Right atrium auricular region (tissue), 2 donors: Measurements from ENCODE around the gene DDX28. TPM values are rescaled to one million over a fixed set of nuclear protein-coding genes. Genes with fewer than 3 reads are reported as not detected.

ENCODE experiments used
- DNase-seq: peaks from one replicate; pipeline ENCODE4 v3.0.0-alpha.2; 2019; ENCODE audit warnings: low spot score
- H3K27ac ChIP-seq, 2 donors: fragments of 200-600 bp; sonication (generic); 1 replicate in 1 of 2; 2 replicates in 1 of 2; pipeline ENCODE4 v1.5.1; 2016 to 2019
- H3K27me3 ChIP-seq, 2 donors: fragments of 200-600 bp; sonication (generic); one replicate each; pipeline versions ENCODE4 v1.5.1 to v1.6.0; 2017 to 2019
- H3K36me3 ChIP-seq: fragments of 200-600 bp; sonication (generic); one replicate; pipeline ENCODE4 v1.5.1; 2016
- H3K4me1 ChIP-seq, 2 donors: fragments of 200-600 bp; sonication (generic); one replicate each; pipeline versions ENCODE4 v1.5.1 to v1.6.0; 2017 to 2019
- H3K4me3 ChIP-seq, 2 donors: fragments of 200-600 bp; sonication (generic); 1 replicate in 1 of 2; 2 replicates in 1 of 2; pipeline ENCODE4 v1.5.1; 2017 to 2019; ENCODE audit warnings: mild to moderate bottlenecking in 1 of 2, moderate library complexity in 1 of 2
- H3K9me3 ChIP-seq, 2 donors: fragments of 200-600 bp; sonication (generic); one replicate each; pipeline ENCODE4 v1.5.1; 2019
- total RNA-seq, 2 donors: library from RNA; depleted of rRNA; stranded (reverse); fragments of >200 nt; gene quantifications; one replicate each; pipeline ENCODE4 v1.1.0, GENCODE V29; 2016
- TF ChIP-seq, protein P1 (sequence below), 2 donors: fragments of 200-600 bp; sonication (generic); IDR thresholded peaks; one replicate each; pipeline ENCODE4 v1.5.1; 2019; ENCODE audit warnings: antibody characterized with exemption in 2 of 2

Gene DDX28
- total RNA-seq, 2 donors from 2014 or later = 4.3 to 4.8 TPM

- H3K27ac ChIP-seq = no peak overlapping the region
- TF ChIP-seq, protein P1, sequence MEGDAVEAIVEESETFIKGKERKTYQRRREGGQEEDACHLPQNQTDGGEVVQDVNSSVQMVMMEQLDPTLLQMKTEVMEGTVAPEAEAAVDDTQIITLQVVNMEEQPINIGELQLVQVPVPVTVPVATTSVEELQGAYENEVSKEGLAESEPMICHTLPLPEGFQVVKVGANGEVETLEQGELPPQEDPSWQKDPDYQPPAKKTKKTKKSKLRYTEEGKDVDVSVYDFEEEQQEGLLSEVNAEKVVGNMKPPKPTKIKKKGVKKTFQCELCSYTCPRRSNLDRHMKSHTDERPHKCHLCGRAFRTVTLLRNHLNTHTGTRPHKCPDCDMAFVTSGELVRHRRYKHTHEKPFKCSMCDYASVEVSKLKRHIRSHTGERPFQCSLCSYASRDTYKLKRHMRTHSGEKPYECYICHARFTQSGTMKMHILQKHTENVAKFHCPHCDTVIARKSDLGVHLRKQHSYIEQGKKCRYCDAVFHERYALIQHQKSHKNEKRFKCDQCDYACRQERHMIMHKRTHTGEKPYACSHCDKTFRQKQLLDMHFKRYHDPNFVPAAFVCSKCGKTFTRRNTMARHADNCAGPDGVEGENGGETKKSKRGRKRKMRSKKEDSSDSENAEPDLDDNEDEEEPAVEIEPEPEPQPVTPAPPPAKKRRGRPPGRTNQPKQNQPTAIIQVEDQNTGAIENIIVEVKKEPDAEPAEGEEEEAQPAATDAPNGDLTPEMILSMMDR (IDR thresholded peaks at IDR 0.05) = no peak
- H3K4me3 ChIP-seq = no peak overlapping the region
- DNase-seq = no peak
- no peaks in the 10 kb centered on the region for H3K36me3 ChIP-seq
- no peaks in the 10 kb centered on the region for H3K27me3 ChIP-seq
- H3K9me3 ChIP-seq = no peaks in the 10 kb centered on the region
- H3K4me1 ChIP-seq = peaks cover 0 to 44% of the 10 kb centered on the region in 2 donors
Measured at GRCh38 chr16:68069511-68070248, 46.6 kb upstream of the DDX28 start.

DNA sequence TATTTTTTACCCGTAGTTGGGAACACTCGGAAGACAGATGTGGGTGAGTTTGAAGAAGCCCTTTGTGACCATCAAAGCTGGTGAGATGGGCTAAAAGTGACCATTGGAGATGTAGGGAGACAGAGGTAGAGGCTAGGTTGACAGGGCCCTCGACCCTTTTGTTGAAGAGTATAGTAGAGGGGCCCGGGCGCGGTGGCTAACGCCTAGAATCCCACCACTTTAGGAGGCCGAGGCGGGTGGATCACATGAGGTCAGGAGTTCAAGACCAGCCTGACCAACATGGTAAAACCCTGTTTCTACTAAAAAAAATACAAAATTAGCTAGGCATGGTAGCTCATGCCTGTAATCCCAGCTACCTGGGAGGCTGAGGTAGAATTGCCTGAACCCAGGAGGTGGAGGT, 45.9 kb upstream of the DDX28 start:
- Histone ChIP-seq H3K4me3 (no peak overlapping the region), H3K4me1 (peaks cover 0 to 51% of the 10 kb centered on the region in 2 donors), H3K36me3 (no peaks in the 10 kb centered on the region), H3K9me3 (no peaks in the 10 kb centered on the region), H3K27ac (no peak overlapping the region), H3K27me3 (no peaks in the 10 kb centered on the region)
- DNase-seq = no peak
- TF ChIP-seq, protein P1 (IDR thresholded peaks at IDR 0.05) = no peak

- no peaks in the 10 kb centered on the region for H3K27me3 ChIP-seq
- H3K36me3 ChIP-seq = no peaks in the 10 kb centered on the region
- H3K4me1 ChIP-seq = peaks cover 0 to 39% of the 10 kb centered on the region in 2 donors
- H3K4me3 ChIP-seq = no peak overlapping the region
- TF ChIP-seq, protein P1 (IDR thresholded peaks at IDR 0.05) = no peak
- DNase-seq = no peak
- no peaks in the 10 kb centered on the region for H3K9me3 ChIP-seq
- H3K27ac ChIP-seq = no peak overlapping the region
Measured at GRCh38 chr16:68066763-68067162, 43.7 kb upstream of the DDX28 start.

- Histone ChIP-seq H3K4me3 (no peak overlapping the region), H3K27ac (peak overlapping the region; percentile 51 to 74), H3K27me3 (no peaks in the 10 kb centered on the region), H3K9me3 (no peaks in the 10 kb centered on the region), H3K36me3 (peaks cover 3% of the 10 kb centered on the region), H3K4me1 (peaks cover 0 to 36% of the 10 kb centered on the region in 2 donors)
- DNase-seq = peak; percentile 57
- TF ChIP-seq, protein P1 (IDR thresholded peaks at IDR 0.05) = no peak
Measured at GRCh38 chr16:68065716-68066305, 42.8 kb upstream of the DDX28 start.

DNA sequence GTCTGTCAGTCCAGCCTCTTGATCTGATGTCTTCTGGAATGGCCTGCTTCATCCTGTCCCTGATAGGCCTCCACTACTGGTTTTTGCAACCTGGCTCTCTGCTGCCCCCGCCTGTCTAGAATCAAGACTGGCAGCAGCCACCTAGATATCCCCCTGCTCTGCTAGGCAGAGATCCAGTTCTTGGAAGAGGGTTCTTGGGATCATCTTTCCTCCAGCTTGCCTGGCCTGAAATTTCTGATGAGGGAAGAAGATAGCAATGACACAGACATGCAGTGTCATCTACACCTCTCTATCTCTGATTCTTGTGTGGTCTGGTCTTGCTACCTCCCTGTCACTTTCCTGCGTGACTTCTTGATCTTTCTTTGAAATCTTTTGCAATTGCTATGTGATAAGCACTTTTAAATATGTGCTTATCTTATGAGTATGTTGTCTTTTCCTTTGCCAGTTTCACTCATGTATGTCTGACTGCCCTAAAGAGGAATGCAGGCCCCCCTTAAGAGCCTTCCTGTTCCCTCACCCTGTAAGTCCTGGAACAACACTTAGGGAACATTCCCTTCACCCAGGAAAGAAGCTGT, 41.8 kb upstream of the DDX28 start:
- peaks cover 0 to 28% of the 10 kb centered on the region in 2 donors for H3K4me1 ChIP-seq
- TF ChIP-seq, protein P1 (IDR thresholded peaks at IDR 0.05) = peak; percentile 67 to 83

More for the DNA sequence above, 41.8 kb upstream of the DDX28 start:
- no peaks in the 10 kb centered on the region for H3K9me3 ChIP-seq
- H3K36me3 ChIP-seq = peaks cover 4% of the 10 kb centered on the region
- H3K27ac ChIP-seq = peak overlapping the region; percentile 51 to 74
- no peak overlapping the region for H3K4me3 ChIP-seq
- no peaks in the 10 kb centered on the region for H3K27me3 ChIP-seq
- DNase-seq = peak; percentile 77
